Activated CD4-positive, alpha-beta T cell treated with anti-CD3 and anti-CD28 coated beads for 36 hours (primary cell): ENCODE data around the gene MTCL1. TPM values are rescaled to one million over a fixed set of nuclear protein-coding genes. Genes with fewer than 3 reads are reported as not detected.

Source experiments
- ATAC-seq: fragments of 200-7000 bp; cut with Tn5 transposase; one replicate; pipeline ENCODE4 v1.10.0; 2021; ENCODE audit warnings: mild to moderate bottlenecking, moderate library complexity
- CTCF ChIA-PET: fragments of 350-600 bp; sonication (Branson Sonifier 250); formaldehyde crosslinking; loops from one replicate; lab custom pipeline; 2021; ENCODE audit warnings: antibody characterized with exemption; lab: Charles Lee
- POLR2A ChIA-PET: fragments of 350-600 bp; sonication (Branson Sonifier 250); formaldehyde crosslinking; loops from one replicate; lab custom pipeline; 2021; ENCODE audit warnings: antibody characterized with exemption, inconsistent platforms; lab: Charles Lee
- DNase-seq: peaks from one replicate; pipeline ENCODE4 v3.0.0-alpha.2; 2020
- H3K27ac Mint-ChIP-seq: one replicate; pipeline ENCODE4 v1.8.0; 2021; ENCODE audit warnings: mixed read lengths
- H3K27me3 Mint-ChIP-seq: one replicate; pipeline ENCODE4 v1.8.0; 2021; ENCODE audit warnings: mixed read lengths
- H3K36me3 Mint-ChIP-seq: one replicate; pipeline ENCODE4 v1.8.0; 2021; ENCODE audit warnings: low read depth, mixed read lengths
- H3K4me1 Mint-ChIP-seq: one replicate; pipeline ENCODE4 v1.8.0; 2021; ENCODE audit warnings: mixed read lengths
- H3K4me3 Mint-ChIP-seq: one replicate; pipeline ENCODE4 v1.8.0; 2021; ENCODE audit warnings: mild to moderate bottlenecking, moderate library complexity, mixed read lengths
- H3K9me3 Mint-ChIP-seq: one replicate; pipeline ENCODE4 v1.8.0; 2021; ENCODE audit warnings: low read depth, mixed read lengths
- intact Hi-C, 2 experiments: fragments of 100-400 bp; cut with DNase I in 1 of 2; cut with micrococcal nuclease in 1 of 2; formaldehyde crosslinking; loops; one replicate each; pipeline versions ENCODE4 v1.14.2 to v1.15.1; 2022 to 2024; cut with DNase I, micrococcal nuclease
- total RNA-seq, 2 experiments: library from RNA; stranded (reverse); gene quantifications; one replicate each; pipeline ENCODE4 v1.2.3, GENCODE V29; 2021

Gene MTCL1
- total RNA-seq, 2 experiments from 2014 or later = 0.14 to 0.35 TPM

DNA sequence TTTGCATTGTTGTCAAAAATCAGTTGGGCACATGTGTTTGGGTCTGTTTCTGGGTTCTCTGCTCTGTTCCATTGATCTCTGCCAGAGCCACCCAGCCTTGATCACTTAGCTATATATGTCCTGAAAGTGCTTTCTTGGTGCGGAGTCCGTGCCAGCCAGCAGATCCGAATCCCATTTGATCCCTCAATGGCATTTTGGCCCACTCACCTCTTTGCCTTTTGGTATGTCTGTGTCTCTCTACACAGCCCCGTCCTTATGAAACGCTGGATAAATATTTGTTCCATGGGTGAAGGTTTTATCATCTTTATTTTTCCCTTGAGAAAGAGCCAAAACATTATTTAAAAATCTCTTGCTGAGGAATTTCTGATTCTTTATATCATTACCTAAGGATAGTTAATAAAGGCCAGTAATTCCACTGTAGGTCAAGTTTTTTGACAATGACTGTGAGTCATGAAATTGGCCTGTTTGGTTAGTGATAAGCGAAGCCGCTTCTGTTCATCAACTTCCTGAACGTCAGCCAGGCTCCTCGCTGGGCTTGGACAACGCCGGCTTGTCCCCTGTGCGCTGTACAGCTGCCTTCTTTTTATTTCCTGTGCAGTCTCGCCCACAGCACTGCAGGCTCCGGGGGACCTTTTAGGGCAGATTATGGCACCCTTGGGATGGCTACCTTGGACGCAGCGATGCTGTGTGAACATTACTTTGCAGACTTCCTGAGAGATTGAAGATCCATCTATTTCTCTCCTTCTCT is 24.9 kb downstream of the MTCL1 start:
- CTCF ChIA-PET = no interaction called here
- Mint-ChIP-seq H3K4me1 (no peaks in the 10 kb centered on the region), H3K9me3 (no peaks in the 10 kb centered on the region), H3K36me3 (no peaks in the 10 kb centered on the region), H3K4me3 (no peak overlapping the region), H3K27me3 (peaks cover 2% of the 10 kb centered on the region), H3K27ac (no peak overlapping the region)
- ATAC-seq (no peak), DNase-seq (no peak)
- POLR2A ChIA-PET = no interaction called here
- intact Hi-C loops = no loop called here

DNA sequence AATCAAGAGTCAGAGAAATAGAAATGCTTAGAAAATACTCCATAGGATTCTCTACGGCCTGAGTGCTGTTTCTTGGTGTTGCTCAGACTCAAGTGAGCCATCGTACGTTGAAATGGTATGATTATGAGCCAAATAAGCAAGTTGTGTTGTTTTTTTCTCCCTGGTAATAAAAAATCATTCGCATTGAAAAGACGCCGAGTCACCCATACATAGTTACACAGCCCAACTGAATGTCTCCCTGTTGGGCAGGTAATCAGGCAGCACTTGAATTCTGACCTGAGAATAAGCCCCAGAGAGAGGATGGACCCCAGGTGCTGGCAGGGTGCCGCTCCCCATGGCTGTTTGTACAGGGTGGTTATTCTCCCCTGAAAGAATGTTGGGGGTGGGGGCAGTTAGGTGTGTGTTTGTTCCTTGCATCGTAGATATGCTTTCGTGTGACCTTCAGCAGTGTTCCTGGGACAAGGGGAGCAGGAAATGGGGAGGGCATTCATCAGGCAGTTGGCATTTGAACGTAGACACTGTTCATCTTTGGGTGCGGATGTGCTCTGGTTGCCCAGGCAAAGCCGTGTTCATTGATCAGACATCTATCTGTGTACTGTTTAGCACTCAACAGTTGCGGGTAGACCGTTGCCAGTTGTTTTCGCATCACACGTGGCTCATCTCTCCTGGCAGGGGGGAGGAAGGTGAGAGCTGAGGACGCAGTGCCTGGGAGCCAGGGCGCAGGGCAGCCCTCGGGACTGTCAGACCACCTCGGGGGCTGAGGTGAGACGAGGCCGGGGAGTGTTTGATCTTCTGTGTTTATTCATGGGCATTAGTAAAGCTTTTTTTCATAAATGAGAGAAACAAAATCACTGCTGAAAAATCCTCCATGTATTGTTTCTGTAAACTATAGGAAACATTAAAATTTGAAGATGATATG is 27.3 kb downstream of the MTCL1 start:
- intact Hi-C loops = no loop called here
- Mint-ChIP-seq H3K4me3 (no peak overlapping the region), H3K27ac (no peak overlapping the region), H3K4me1 (no peaks in the 10 kb centered on the region), H3K9me3 (no peaks in the 10 kb centered on the region), H3K27me3 (peaks cover 4% of the 10 kb centered on the region), H3K36me3 (no peaks in the 10 kb centered on the region)
- ChIA-PET POLR2A (no interaction called here), CTCF (no interaction called here)
- ATAC-seq (no peak), DNase-seq (no peak)

DNA sequence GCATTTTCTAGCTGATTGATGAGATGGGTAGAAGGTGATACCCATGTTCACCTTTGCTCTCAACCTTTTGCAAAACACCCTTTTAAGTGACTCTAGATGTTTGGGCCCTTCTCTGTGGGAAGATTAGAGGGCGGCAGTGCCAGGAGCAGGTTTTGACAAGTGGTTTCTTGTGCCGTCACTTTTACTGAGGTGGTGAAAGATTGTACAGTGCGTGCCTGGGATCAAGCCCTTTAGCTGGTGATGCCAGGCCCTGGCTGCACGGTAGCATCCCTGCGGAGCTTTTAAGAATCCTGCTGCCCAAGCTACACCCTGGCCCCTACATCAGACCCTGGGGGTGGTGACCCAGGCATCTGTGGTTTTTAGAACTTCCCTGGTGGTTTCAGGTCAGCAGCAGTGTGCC is 29.1 kb downstream of the MTCL1 start:
- no peaks in the 10 kb centered on the region for H3K36me3 Mint-ChIP-seq
- ATAC-seq (no peak), DNase-seq (no peak)
- POLR2A ChIA-PET = no interaction called here
- H3K4me1 Mint-ChIP-seq = no peaks in the 10 kb centered on the region
- no peaks in the 10 kb centered on the region for H3K9me3 Mint-ChIP-seq
- intact Hi-C loops = no loop called here
- H3K4me3 Mint-ChIP-seq = no peak overlapping the region
- CTCF ChIA-PET = no interaction called here
- peaks cover 4% of the 10 kb centered on the region for H3K27me3 Mint-ChIP-seq
- no peak overlapping the region for H3K27ac Mint-ChIP-seq

DNA sequence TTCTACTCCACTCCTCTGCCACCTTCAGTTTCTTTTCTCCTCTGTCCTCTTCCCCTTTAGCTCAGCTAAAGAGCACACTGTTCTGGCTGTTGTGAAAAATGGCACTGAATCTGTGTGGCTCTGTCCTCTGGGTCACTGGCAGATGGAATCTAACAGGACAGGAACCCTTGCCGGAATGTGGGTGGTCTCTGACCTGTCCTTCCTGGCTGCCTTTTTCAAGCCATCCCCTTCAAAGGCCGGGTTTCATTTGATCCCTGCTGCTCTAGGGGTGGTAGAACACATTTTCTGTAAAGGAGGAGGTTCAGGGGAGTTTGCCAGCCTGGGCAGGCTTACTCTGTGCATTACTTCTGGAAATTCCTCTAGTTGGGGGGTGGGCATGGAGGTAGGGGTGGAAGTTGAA is 29.9 kb downstream of the MTCL1 start:
- DNase-seq (no peak), ATAC-seq (no peak)
- POLR2A ChIA-PET = no interaction called here
- H3K4me3 Mint-ChIP-seq = no peak overlapping the region
- H3K9me3 Mint-ChIP-seq = no peaks in the 10 kb centered on the region
- H3K36me3 Mint-ChIP-seq = no peaks in the 10 kb centered on the region
- CTCF ChIA-PET = no interaction called here
- intact Hi-C loops = no loop called here
- H3K27me3 Mint-ChIP-seq = peaks cover 4% of the 10 kb centered on the region
- H3K27ac Mint-ChIP-seq = no peak overlapping the region
- no peaks in the 10 kb centered on the region for H3K4me1 Mint-ChIP-seq

DNA sequence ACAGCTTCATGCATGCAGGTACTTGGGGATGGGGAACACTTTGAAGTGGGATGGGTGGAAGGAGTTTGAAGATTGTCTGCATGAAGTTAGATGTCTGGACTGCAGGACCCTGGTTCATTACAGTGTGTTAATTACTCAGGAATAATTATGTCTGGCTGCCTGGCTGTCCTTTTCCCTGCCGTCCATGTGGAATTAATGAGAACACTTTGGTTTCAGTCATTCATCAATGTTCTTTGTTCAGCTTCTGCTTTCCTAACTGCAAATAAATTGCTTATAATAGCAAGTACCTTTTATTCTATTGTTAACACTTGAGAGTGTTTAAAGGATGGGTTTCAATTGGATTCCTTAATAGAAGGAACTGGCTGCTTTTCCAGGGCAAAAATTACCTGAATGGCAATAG is 35.8 kb downstream of the MTCL1 start:
- DNase-seq (no peak), ATAC-seq (no peak)
- H3K27ac Mint-ChIP-seq = no peak overlapping the region
- H3K4me1 Mint-ChIP-seq = peaks cover 31% of the 10 kb centered on the region
- H3K36me3 Mint-ChIP-seq = peaks cover 1% of the 10 kb centered on the region
- peaks cover 2% of the 10 kb centered on the region for H3K27me3 Mint-ChIP-seq
- intact Hi-C loops = no loop called here
- CTCF ChIA-PET = no interaction called here
- H3K4me3 Mint-ChIP-seq = no peak overlapping the region
- H3K9me3 Mint-ChIP-seq = peaks cover 19% of the 10 kb centered on the region
- POLR2A ChIA-PET = no interaction called here

DNA sequence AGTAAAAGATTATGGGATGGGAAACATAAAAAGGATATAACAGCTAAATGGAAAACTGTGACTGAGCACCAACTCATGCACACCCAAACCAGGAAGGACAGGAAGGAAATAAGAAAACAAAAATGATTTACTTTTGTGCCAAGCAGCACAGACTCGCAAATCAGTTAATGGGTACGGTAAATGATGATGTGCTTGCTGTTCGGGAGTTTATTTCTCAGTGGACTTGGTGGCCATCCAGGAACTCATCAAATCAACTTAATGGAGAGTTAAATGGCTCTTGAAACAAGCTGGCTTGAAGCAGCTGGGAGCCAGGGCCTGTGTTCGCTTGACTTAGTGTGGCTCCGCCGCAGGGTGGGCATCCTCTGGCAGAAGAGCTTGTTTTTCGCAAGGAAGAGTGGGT is 36.2 kb downstream of the MTCL1 start:
- peaks cover 31% of the 10 kb centered on the region for H3K4me1 Mint-ChIP-seq
- ChIA-PET CTCF (no interaction called here), POLR2A (no interaction called here)
- DNase-seq = no peak
- no peak for ATAC-seq
- peaks cover 1% of the 10 kb centered on the region for H3K36me3 Mint-ChIP-seq
- H3K9me3 Mint-ChIP-seq = peaks cover 19% of the 10 kb centered on the region
- no peaks in the 10 kb centered on the region for H3K27me3 Mint-ChIP-seq
- no peak overlapping the region for H3K4me3 Mint-ChIP-seq
- intact Hi-C loops = no loop called here
- H3K27ac Mint-ChIP-seq = no peak overlapping the region

DNA sequence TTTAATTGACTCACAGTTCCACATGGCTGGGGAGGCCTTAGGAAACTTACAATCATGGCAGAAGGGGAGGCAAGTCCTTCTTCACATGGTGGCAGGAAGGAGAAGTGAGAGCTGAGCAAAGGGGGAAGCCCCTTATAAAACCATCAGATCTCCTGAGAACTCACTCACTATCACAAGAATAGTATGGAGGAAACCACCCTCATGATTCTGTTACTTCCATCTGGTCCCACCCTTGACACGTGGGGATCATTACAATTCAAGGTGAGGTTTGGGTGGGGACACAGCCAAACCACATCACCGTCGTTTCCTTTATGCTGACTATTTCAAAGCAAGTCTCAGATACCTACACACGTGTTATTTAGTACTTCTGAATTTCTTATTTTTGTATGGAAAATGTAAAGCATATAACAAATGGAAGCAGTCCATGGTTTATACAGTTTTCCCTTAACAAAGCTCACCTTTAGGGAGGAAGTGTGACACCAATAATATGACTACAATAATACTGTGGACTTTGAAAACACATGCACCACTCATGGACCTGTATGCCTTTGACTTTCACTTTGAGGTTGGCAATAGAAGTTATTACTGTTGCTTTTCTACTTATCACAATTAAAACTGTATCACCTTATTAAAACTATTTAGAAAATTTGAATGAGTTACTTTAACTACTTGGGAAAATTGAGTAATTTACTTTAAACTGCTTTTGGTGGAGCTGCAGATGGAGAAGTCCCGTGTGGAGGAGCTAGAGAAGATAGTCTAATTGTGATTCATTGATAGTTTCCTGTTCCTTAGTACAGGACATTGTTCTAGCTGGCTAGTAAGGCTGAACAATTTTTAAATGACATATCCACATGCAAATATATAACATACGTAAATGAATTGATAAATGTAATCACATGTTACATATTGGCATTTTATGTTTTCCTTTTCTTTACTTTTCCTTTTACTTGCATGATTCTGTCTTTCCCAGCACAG is 37.3 kb downstream of the MTCL1 start:
- DNase-seq = no peak
- POLR2A ChIA-PET = no interaction called here
- no peak overlapping the region for H3K4me3 Mint-ChIP-seq
- no peak overlapping the region for H3K27ac Mint-ChIP-seq
- H3K9me3 Mint-ChIP-seq = peaks cover 19% of the 10 kb centered on the region
- peaks cover 31% of the 10 kb centered on the region for H3K4me1 Mint-ChIP-seq
- intact Hi-C loops = no loop called here
- CTCF ChIA-PET = no interaction called here
- H3K27me3 Mint-ChIP-seq = no peaks in the 10 kb centered on the region
- no peak for ATAC-seq
- peaks cover 1% of the 10 kb centered on the region for H3K36me3 Mint-ChIP-seq

DNA sequence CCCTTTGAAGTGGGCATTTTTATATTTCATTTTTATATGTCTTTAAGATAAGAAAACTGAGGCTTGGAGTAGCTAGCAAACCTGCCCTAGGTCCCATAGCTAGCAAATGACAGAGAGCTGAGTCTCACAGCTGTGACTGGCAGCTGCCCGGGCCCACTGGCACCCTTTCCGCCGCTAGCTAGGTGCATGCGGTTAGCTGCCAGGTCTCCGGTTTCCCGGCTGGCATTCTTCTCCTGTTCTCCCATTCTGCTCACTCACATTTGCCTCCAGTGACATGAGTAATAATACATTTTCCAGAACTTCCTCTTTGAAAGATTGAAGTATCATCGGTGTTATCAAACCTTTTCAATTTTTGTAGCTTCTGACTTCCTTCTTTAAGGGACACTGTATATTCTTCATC is 38.7 kb downstream of the MTCL1 start:
- no peak for DNase-seq
- intact Hi-C loops = no loop called here
- Mint-ChIP-seq H3K27me3 (no peaks in the 10 kb centered on the region), H3K4me3 (no peak overlapping the region), H3K9me3 (peaks cover 19% of the 10 kb centered on the region), H3K36me3 (peaks cover 1% of the 10 kb centered on the region), H3K27ac (no peak overlapping the region), H3K4me1 (peaks cover 31% of the 10 kb centered on the region)
- CTCF ChIA-PET = interaction anchor here (0.6 to 1.2 kb wide), 2 partner anchors 243 to 522 kb away, joined by 3 read pairs; no protein-coding TSS in a partner anchor
- POLR2A ChIA-PET = no interaction called here
- ATAC-seq = no peak

DNA sequence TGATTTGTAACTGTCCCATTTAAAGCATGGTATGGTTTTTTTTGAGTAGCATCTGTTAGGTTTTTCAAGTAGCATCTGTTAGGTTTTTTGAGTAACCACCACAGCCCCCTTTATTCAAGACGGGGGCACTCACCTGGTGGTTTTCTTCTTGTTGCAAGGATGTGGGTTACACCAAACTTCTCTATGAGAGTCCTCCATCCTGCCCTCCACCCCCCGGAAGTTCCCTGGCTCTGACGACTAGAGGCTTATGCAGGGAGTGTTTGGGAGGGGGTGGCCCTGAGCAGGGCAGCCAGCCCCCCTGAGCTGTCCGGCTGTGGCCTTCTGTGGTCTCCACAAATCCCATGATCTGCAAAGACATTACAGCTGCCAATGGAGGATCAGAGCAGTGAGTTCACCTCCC is 39.3 kb downstream of the MTCL1 start:
- Mint-ChIP-seq H3K36me3 (peaks cover 1% of the 10 kb centered on the region), H3K4me1 (peaks cover 31% of the 10 kb centered on the region), H3K27me3 (no peaks in the 10 kb centered on the region), H3K9me3 (peaks cover 19% of the 10 kb centered on the region), H3K27ac (no peak overlapping the region), H3K4me3 (no peak overlapping the region)
- peak; percentile 41 for DNase-seq
- ChIA-PET POLR2A (no interaction called here), CTCF (interaction anchor here (0.6 to 1.2 kb wide), 2 partner anchors 243 to 521 kb away, joined by 3 read pairs; no protein-coding TSS in a partner anchor)
- intact Hi-C loops = no loop called here
- peak; percentile 68 for ATAC-seq

DNA sequence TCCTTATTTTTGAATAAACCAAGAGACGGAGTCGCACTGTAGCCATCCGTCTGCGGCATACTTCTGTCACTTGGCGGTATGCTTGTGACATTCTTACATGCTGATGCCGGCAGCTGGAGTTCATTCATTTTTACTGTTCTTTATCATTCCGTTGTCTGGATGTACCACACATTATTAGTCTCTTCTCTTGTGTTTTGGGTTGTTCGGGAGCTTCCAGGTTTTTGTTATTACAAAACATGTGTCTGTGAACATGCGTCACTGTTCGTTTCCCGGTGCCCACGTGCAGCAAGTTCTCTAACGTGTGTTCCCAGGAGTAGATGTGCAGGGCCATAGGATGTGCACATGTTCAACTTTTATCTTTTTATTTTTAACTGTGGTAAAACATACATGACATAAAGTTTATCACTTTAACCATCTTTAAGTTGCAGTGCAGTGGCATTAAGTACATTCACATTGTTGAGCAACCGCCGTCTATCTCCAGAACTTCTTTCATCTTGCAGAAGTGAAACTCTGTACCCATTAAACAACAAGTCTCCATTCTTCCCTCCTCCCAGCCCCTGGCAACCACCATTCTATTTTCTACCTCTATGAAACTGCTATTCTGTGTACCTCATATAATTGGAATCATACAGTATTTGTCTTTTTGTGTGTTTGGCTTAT is 40.1 kb downstream of the MTCL1 start:
- H3K4me1 Mint-ChIP-seq = peaks cover 31% of the 10 kb centered on the region
- DNase-seq (no peak), ATAC-seq (no peak)
- POLR2A ChIA-PET = no interaction called here
- CTCF ChIA-PET = no interaction called here
- H3K36me3 Mint-ChIP-seq = peaks cover 1% of the 10 kb centered on the region
- H3K4me3 Mint-ChIP-seq = no peak overlapping the region
- no peaks in the 10 kb centered on the region for H3K27me3 Mint-ChIP-seq
- intact Hi-C loops = no loop called here
- H3K27ac Mint-ChIP-seq = no peak overlapping the region
- peaks cover 19% of the 10 kb centered on the region for H3K9me3 Mint-ChIP-seq
